B cell (primary cell): ENCODE results near the gene PEX6. TPM values are rescaled to one million over a fixed set of nuclear protein-coding genes. Genes with fewer than 3 reads are reported as not detected.

Source experiments
- ATAC-seq: fragments of 200-7000 bp; cut with Tn5 transposase; one replicate; pipeline ENCODE4 v1.10.0; 2021; ENCODE audit warnings: low read depth, mild to moderate bottlenecking, moderate number of reproducible peaks, moderate library complexity
- CTCF ChIA-PET: fragments of 350-600 bp; sonication (Branson Sonifier 250); formaldehyde crosslinking; loops from one replicate; lab custom pipeline; 2021; ENCODE audit warnings: antibody characterized with exemption, inconsistent platforms; lab: Charles Lee
- POLR2A ChIA-PET: fragments of 350-600 bp; sonication (Branson Sonifier 250); formaldehyde crosslinking; loops from one replicate; lab custom pipeline; 2021; ENCODE audit warnings: antibody characterized with exemption; lab: Charles Lee
- DNase-seq: peaks from one replicate; pipeline ENCODE4 v3.0.0; 2013
- H2AFZ ChIP-seq: 2 replicates; pipeline ENCODE4 v1.6.1; 2012; ENCODE audit warnings: mild to moderate bottlenecking, low read depth, low read length; ENCODE audit not compliant: insufficient read depth, poor library complexity, severe bottlenecking
- H3K27ac ChIP-seq, 2 donors: 1 replicate in 1 of 2; 2 replicates in 1 of 2; pipeline ENCODE4 v1.5.1; 2012 to 2013; ENCODE audit warnings: low read length in 2 of 2, mild to moderate bottlenecking in 2 of 2, moderate library complexity in 1 of 2
- H3K27me3 ChIP-seq, 4 experiments: fragments of 200-600 bp in 1 of 4; sonication (generic) in 1 of 4; replicated peaks in 1 of 4; 1 replicate in 2 of 4; 2 replicates in 2 of 4; pipeline versions ENCODE4 v1.6.1 to v1.7.0; 2013 to 2016; ENCODE audit warnings: low read length in 3 of 4, mild to moderate bottlenecking in 2 of 4, mixed read lengths in 1 of 4, moderate library complexity in 1 of 4; ENCODE audit not compliant: insufficient read depth in 4 of 4, control insufficient read depth in 3 of 4; ENCODE audit errors: control extremely low read depth in 1 of 4
- H3K36me3 ChIP-seq, 2 experiments: replicated peaks in 1 of 2; 1 replicate in 1 of 2; 2 replicates in 1 of 2; pipeline versions ENCODE4 v1.6.1 to v1.7.1; 2013; ENCODE audit warnings: low read length in 1 of 2; ENCODE audit not compliant: insufficient read depth in 2 of 2, control insufficient read depth in 1 of 2; ENCODE audit errors: control extremely low read depth in 1 of 2, extremely low read depth in 1 of 2
- H3K4me1 ChIP-seq, 2 donors: fragments of 200-600 bp in 1 of 2; sonication (generic) in 1 of 2; 1 replicate in 1 of 2; 2 replicates in 1 of 2; pipeline versions ENCODE4 v1.5.1 to v1.6.1; 2013 to 2017; ENCODE audit warnings: low read length in 2 of 2; ENCODE audit not compliant: control insufficient read depth in 2 of 2, insufficient read depth in 2 of 2
- H3K4me2 ChIP-seq: replicated peaks from 2 replicates; pipeline ENCODE3; 2012; ENCODE audit warnings: mild to moderate bottlenecking, low read depth, low read length; ENCODE audit not compliant: poor library complexity, severe bottlenecking
- H3K4me3 ChIP-seq, 5 experiments: fragments of 200-600 bp in 1 of 5; sonication (generic) in 1 of 5; 1 replicate in 3 of 5; 2 replicates in 2 of 5; pipeline versions ENCODE4 v1.5.1 to v1.7.0; 2011 to 2016; ENCODE audit warnings: low read length in 4 of 5, mild to moderate bottlenecking in 4 of 5, low read depth in 2 of 5, control low read depth in 1 of 5, moderate library complexity in 1 of 5; ENCODE audit not compliant: insufficient read depth in 1 of 5; ENCODE audit errors: control extremely low read depth in 1 of 5, extremely low read depth in 1 of 5
- H3K79me2 ChIP-seq: fragments of 200-600 bp; sonication (generic); one replicate; pipeline ENCODE4 v1.6.0; 2016; ENCODE audit warnings: low read length; ENCODE audit not compliant: control insufficient read depth, insufficient read depth
- H3K9ac ChIP-seq: fragments of 200-600 bp; sonication (generic); 2 replicates; pipeline ENCODE4 v1.6.1; 2017; ENCODE audit warnings: mild to moderate bottlenecking, low read length, moderate library complexity
- H3K9me3 ChIP-seq, 3 donors: one replicate each; pipeline versions ENCODE4 v1.6.1 to v1.7.1; 2013; ENCODE audit warnings: low read length in 2 of 3; ENCODE audit not compliant: control insufficient read depth in 2 of 3, insufficient read depth in 1 of 3; ENCODE audit errors: control extremely low read depth in 1 of 3
- H4K20me1 ChIP-seq: 2 replicates; pipeline ENCODE4 v1.6.0; 2012; ENCODE audit warnings: mild to moderate bottlenecking, low read length; ENCODE audit not compliant: insufficient read depth, control insufficient read depth, poor library complexity, severe bottlenecking
- H3K27ac Mint-ChIP-seq: one replicate; pipeline ENCODE4 v1.8.0; 2021; ENCODE audit warnings: mixed read lengths
- H3K27me3 Mint-ChIP-seq: one replicate; pipeline ENCODE4 v1.8.0; 2021; ENCODE audit warnings: mixed read lengths
- H3K4me1 Mint-ChIP-seq: one replicate; pipeline ENCODE4 v1.8.0; 2021; ENCODE audit warnings: mixed read lengths
- H3K4me3 Mint-ChIP-seq: one replicate; pipeline ENCODE4 v1.8.0; 2021; ENCODE audit warnings: mixed read lengths
- H3K9me3 Mint-ChIP-seq: one replicate; pipeline ENCODE4 v1.8.0; 2022; ENCODE audit warnings: mixed read lengths; ENCODE audit not compliant: insufficient read depth
- EZH2 ChIP-seq: IDR thresholded peaks from 2 replicates; pipeline ENCODE4 v1.6.1; 2012; ENCODE audit warnings: borderline replicate concordance, low read depth, mild to moderate bottlenecking, moderate library complexity, low read length; ENCODE audit not compliant: insufficient read depth, poor library complexity, severe bottlenecking
- WGBS: methylation state at CpG from one replicate; pipeline ENCODE4 v1.1.5; 2013; ENCODE audit warnings: missing lambda C conversion rate; ENCODE audit not compliant: insufficient coverage; 5-methylcytosine and 5-hydroxymethylcytosine counted together
- intact Hi-C: fragments of 100-400 bp; cut with micrococcal nuclease; formaldehyde crosslinking; loops from one replicate; pipeline ENCODE4 v1.10.0; 2022
- polyA plus RNA-seq: library from polyadenylated mRNA; depleted of rRNA; stranded (reverse); fragments of >200 nt; gene quantifications from 2 replicates; pipeline ENCODE4 v1.2.3, GENCODE V29; 2012
- total RNA-seq, 2 donors: library from RNA; stranded (reverse); fragments of 120-200 nt in 1 of 2; gene quantifications; 1 replicate in 1 of 2; 2 replicates in 1 of 2; pipeline versions ENCODE4 v1.2.3 to v1.2.4, GENCODE V29; 2013 to 2022
- TF ChIP-seq, protein P1 (sequence below): fragments of 200-600 bp; IDR thresholded peaks from one replicate; pipeline ENCODE4 v1.8.0; 2022; ENCODE audit warnings: antibody characterized with exemption, mild to moderate bottlenecking

PEX6 gene
- total and polyA plus RNA-seq, 2 donors (not counting 1 experiment from before 2014, with no cell fraction given), result 16.0 to 16.6 TPM

DNA sequence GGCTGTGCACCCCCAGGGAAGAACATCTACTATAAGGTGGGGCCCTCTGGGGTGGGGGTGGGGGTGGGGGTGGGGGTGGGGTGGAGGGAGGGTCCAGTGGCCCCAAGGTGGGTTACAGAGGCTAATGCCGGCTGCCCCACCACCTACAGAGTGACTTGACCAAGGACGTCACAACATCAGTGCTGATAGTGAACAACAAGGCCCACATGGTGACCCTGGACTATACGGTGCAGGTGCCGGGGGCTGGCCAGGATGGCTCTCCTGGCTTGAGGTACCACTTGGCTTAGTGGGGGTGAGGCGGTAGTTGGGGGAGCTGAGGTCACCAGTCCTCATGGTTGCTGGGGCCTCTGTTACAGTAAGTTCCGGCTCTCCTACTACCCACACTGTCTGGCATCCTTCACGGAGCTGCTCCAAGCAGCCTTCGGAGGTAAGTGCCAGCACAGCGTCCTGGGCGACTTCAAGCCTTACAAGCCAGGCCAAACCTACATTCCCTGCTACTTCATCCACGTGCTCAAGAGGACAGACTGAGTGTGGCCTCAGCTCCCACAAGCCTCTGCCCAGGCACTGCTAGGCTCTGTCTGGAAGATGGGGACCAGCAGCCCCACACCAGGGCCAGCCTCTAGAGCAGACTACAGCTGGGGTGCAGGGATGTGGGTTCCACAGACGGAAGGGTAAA, 15.7 kb downstream of the PEX6 start:
- POLR2A ChIA-PET, result no interaction called here

More for the DNA sequence above, 15.7 kb downstream of the PEX6 start:
- Mint-ChIP-seq H3K4me1 (peaks cover 13% of the 10 kb centered on the region), H3K9me3 (no peaks in the 10 kb centered on the region), H3K27me3 (no peaks in the 10 kb centered on the region), H3K27ac (no peak overlapping the region), H3K4me3 (no peak overlapping the region)
- Histone ChIP-seq H3K4me1 (peaks cover 9 to 16% of the 10 kb centered on the region in 2 donors), H3K27me3 (peaks cover 0 to 12% (median 3%) of the 10 kb centered on the region in 4 experiments), H3K9me3 (no peaks in the 10 kb centered on the region), H3K4me2 (no peak overlapping the region), H3K79me2 (no peaks in the 10 kb centered on the region), H3K27ac (no peak overlapping the region), H3K9ac (no peak overlapping the region), H2AFZ (no peak overlapping the region), H3K4me3 (no peak overlapping the region), H3K36me3 (peaks cover 0 to 37% of the 10 kb centered on the region in 2 experiments), H4K20me1 (no peaks in the 10 kb centered on the region)
- DNase-seq (no peak), ATAC-seq (no peak)
- 98% methylated on average over 8 of the region's 12 CpGs for WGBS
- TF ChIP-seq, protein P1, sequence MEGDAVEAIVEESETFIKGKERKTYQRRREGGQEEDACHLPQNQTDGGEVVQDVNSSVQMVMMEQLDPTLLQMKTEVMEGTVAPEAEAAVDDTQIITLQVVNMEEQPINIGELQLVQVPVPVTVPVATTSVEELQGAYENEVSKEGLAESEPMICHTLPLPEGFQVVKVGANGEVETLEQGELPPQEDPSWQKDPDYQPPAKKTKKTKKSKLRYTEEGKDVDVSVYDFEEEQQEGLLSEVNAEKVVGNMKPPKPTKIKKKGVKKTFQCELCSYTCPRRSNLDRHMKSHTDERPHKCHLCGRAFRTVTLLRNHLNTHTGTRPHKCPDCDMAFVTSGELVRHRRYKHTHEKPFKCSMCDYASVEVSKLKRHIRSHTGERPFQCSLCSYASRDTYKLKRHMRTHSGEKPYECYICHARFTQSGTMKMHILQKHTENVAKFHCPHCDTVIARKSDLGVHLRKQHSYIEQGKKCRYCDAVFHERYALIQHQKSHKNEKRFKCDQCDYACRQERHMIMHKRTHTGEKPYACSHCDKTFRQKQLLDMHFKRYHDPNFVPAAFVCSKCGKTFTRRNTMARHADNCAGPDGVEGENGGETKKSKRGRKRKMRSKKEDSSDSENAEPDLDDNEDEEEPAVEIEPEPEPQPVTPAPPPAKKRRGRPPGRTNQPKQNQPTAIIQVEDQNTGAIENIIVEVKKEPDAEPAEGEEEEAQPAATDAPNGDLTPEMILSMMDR, result no peak
- no peak for TF ChIP-seq EZH2
- intact Hi-C loops, result loop anchor here (5.0 kb wide), 1 partner anchor 61 kb away; no protein-coding TSS in a partner anchor
- CTCF ChIA-PET, result no interaction called here
